NCI-H524 (cell line): ENCODE data around the gene ABCG2.

Source experiments
- DNase-seq, 2 experiments: peaks; one replicate each; lab custom pipeline; 2025; lab: John Stamatoyannopoulos, UW

ABCG2 gene

DNA sequence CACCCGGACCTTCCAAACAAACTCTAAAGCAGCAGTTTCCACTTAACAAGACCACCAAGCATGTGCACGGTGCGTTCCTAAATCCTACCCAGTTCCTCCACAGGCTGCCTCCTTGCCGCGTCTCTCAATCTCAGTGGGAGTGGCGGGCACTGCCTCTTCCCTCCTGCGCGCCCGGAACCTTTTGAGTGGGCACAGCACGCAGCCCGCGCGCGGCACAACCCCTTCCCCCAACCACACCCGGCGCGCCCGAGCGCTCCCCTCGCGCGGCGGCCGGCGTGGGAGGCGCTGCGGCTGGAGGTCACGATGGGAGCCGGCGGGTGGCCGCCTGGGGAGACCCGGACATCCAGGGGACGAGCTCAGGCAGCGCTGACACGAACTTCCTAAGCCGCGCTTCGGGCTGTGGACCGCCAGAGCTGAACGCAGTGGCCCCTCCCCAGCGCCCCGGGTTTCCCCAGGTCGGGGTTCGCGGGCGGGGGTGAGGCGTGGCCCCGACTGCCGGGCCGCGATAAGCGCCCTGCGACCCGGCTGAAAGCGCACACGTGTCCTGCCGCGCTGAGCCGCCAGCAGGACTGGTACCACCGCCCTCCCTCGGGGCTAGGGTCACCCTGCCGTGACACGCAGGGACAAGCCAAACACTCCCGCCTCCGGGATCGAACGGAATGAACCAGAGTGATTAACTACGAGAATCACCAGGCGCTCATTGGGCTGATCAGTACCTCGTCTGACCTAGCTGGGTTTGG lies at the start of gene ABCG2:
Gene ABCG2 (minus strand): TSS at position 151 of the 740 bp plus-strand sequence. CDS start 18,644 bp downstream, outside the sequence.
- peak; percentile 38 to 41 for DNase-seq

GRCh38 chr4:88208156-88208555 lies 49.7 kb upstream of the ABCG2 start:
- DNase-seq = no peak

DNA sequence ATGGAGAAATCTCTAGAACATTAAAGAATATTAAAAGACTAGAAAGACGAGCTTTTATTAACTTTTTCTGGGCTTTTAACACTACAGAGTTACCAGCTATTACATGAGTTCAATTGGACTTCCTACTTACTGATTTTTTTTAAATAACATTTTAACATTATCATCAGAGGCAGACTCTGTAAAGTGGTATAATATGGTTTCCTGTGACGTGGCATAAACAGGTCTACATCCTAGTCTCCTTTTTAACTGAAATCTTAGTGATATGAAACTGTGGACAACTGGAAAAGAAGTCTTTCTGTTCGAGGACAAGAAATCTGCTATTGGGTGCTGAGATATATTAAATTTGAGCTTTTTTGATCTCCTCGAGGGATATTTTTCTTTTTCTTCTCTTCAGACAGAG lies 48.7 kb upstream of the ABCG2 start:
- DNase-seq = no peak

DNA sequence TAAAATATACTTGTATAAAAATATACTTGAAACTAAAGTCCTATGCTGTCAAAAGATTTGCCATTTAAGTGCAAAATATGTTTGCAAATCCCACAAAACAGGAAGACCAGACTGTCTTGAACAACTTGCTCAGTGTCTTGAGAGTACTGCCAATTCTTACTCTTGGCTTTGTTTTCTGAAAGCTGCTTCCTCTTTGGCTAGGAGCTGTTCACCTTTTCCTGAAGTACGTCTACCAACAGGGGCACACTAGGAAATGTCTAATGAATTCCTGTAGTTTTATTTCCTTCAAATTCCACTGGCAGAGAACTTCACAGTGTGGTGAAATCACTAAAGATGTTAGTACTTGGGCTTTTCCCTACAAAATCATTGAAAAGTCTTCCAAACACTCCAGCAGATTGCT lies 46.4 kb upstream of the ABCG2 start:
- no peak for DNase-seq

- DNase-seq = no peak
Measured at GRCh38 chr4:88202443-88202842, 44.0 kb upstream of the ABCG2 start.

DNA sequence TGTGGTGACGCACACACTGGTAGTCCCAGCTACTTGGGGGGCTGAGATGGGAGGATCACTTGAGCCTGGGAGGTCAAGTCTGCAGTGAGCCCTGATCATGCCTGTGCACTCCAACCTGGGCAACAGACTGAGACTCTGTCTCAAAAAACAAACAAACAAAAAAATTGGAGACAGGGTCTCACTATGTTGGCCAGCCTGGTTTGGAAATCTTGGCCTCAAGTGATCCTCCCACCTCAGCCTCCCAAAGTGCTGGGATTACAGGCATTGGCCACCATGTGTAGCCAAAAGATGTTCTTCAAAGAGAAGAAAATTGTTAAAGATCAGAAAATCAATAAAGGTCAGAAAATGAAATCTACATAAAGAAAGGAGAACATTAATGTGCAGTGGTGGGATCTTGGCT lies 41.7 kb upstream of the ABCG2 start:
- DNase-seq = no peak

DNA sequence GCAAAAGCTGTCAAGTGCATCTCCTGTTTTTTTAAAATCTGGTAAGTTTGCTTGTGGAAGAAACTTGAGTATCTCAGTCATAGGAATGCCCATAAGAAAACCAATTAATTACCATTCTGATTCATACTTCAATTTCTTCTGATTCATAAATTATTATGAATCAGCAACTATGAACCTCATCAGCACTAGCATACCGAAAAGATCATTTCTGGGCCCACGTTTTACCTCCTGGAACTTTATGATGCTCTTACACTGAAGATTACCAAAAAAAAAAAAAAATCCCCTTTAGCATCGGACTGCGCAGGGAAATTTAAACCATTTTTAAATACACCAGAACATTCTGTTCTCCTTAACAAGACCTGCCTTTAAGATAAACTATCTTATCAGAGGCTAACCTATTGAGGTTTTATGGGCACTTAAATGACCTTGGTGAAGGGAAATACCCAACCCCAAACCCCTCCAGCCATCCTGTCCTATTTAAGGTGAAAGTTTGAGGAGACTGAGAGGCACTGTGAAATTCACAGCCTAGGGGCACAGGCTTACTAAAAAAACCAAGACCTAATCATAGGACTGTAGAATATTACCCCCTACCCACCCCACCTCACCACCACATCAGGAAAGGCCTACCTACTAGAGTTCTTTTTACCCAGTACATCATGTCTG lies 38.2 kb upstream of the ABCG2 start:
- no peak for DNase-seq

GRCh38 chr4:88196013-88196365 lies 37.5 kb upstream of the ABCG2 start:
- DNase-seq = no peak

DNA sequence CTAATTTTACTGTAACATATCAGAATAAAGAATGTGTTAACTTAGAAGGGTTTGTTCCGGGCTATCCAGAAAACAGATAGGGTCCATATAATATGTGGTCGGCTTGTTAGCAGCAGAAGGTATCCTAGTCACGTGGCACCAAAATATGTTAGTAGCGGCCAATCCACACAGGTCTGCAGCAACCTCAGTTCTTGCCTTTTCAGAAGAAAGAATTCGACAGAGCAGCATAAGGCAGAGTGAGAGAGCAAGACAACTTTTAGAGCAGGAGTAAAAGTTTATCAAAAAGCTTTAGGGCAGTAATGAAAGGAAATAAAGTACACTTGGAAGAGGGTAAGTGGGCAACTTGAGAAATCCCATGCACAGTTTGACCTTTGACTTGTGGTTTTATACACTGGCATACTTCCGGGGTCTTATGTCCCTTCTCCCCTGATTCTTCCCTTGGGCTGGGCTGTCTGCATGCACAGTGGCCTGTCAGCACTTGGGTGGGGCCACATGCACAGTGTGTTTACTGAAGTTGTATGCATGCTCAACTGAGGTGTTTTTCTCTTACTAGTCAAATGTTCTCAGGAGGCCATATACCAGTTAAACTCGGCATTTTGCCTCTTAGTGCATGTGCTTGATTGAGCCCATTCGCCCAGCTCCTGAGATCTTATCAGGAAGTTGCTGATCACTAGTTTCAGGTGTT lies 37.0 kb upstream of the ABCG2 start:
- no peak for DNase-seq

DNA sequence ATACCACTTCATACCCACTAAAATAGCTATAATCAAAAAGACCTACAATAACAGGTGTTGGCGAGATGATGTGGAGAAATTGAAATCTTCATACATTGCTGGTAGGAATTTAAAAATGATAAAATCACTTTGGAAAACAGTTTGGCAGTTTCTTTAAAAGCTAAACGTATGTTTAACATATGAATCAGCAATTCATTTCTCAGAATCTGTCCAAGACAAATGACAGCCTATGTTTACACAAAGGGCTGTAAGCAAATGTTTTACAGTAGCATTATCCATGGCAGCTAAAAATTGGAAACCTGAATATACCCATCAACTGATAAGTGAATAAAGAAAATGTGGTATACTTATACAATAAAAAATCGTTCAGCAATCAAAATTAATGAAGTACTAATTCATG lies 33.0 kb upstream of the ABCG2 start:
- no peak for DNase-seq

DNA sequence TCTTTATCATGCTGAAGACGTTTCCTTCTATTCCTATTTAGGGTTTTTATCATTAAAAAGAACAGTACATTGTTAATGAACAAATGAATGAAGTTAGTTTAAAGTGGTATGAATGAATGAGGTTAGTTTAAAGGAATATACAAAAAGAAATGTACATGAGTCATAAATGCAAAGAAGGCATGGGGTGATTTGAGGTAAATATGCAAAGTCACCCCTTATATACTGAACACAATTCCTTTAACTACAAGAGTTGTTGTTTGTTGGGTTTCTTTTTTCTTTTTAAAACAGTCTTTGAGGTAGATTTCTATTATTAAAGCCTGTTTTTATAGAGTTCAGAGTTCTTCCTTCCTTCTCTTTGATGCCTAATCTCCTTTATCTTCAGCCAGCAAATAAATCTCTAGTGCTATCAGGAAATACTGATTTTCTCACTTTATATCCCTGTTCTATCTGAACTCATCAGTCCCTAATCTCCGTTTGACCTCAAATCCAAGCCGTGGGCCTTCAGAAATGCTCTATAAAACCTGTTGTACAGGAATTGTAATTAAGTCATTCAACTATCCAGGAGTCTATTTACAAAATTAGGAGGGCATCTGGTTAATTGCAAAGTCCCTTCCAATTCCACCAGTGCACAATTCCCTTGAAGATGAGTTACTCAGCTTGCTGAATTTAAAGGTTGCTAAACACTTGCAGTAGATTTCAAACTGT lies 31.6 kb upstream of the ABCG2 start:
- DNase-seq = no peak

DNA sequence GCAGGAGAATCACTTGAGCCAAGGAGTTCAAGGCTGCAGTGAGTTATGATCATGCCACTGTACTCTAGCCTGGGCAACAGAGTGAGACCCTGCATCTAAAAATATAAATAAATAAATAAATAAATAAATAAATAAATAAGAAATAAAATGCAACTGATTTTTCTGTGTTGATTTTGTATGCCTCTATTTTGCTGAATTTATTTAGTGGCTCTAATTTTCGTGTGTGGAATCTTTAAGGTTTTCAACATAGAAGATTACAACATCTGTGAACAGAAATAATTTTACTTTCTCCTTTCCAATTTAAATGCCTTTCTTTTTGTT lies 30.9 kb upstream of the ABCG2 start:
- DNase-seq = no peak

GRCh38 chr4:88188738-88189417 lies 30.4 kb upstream of the ABCG2 start:
- no peak for DNase-seq

GRCh38 chr4:88187766-88188165 lies 29.3 kb upstream of the ABCG2 start:
- no peak for DNase-seq

- no peak for DNase-seq
Measured at GRCh38 chr4:88185906-88186305, 27.5 kb upstream of the ABCG2 start.

- DNase-seq = no peak
Measured at GRCh38 chr4:88179261-88179660, 20.8 kb upstream of the ABCG2 start.

GRCh38 chr4:88178626-88179231 lies 20.3 kb upstream of the ABCG2 start:
- DNase-seq = no peak

- no peak for DNase-seq
Measured at GRCh38 chr4:88177983-88178625, 19.7 kb upstream of the ABCG2 start.

DNA sequence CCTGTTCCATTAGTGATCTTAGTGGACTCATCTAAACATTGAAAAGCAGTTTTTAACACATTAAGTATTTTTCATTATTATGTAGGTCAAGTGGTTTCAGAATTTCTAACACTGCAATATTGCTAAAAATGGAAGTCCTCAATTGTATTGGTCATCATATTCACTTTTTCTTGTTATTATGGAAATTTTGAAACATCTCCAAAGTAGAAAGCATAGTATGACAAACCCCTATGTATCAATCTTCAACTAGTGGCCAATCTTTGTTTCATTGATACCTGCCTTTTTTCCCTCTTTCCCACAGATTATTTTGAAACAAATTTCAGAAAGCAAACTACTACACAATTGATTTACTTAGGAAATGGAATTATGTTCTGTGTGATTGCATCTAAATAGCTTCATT lies 14.5 kb upstream of the ABCG2 start:
- DNase-seq = no peak

- DNase-seq = no peak
Measured at GRCh38 chr4:88171206-88171605, 12.8 kb upstream of the ABCG2 start.

- DNase-seq = no peak
Measured at GRCh38 chr4:88169298-88169697, 10.9 kb upstream of the ABCG2 start.
